Measurements from ENCODE around the gene CCNI.

The CCNI gene

GRCh38 chr4:77003400-77003799, 72.4 kb downstream of the CCNI start:
- Histone ChIP-seq H3K9ac (no peak overlapping the region), H3K36me3 (ENCODE audit: control insufficient read depth, insufficient read depth, low read length) (no peaks in the 10 kb centered on the region), H3K9me3 (ENCODE audit: control insufficient read depth, low read length) (no peaks in the 10 kb centered on the region), H2AFZ (no peak overlapping the region), H3K4me3 (ENCODE audit: low read depth, low read length) (no peak overlapping the region), H3K27me3 (ENCODE audit: control insufficient read depth, insufficient read depth, low read length) (no peaks in the 10 kb centered on the region), H3K79me2 (no peaks in the 10 kb centered on the region), H3K4me2 (ENCODE audit: low read length) (no peak overlapping the region), H3K27ac (no peak overlapping the region), H3K4me1 (peaks cover 7% of the 10 kb centered on the region)
- TF ChIP-seq, protein P1, sequence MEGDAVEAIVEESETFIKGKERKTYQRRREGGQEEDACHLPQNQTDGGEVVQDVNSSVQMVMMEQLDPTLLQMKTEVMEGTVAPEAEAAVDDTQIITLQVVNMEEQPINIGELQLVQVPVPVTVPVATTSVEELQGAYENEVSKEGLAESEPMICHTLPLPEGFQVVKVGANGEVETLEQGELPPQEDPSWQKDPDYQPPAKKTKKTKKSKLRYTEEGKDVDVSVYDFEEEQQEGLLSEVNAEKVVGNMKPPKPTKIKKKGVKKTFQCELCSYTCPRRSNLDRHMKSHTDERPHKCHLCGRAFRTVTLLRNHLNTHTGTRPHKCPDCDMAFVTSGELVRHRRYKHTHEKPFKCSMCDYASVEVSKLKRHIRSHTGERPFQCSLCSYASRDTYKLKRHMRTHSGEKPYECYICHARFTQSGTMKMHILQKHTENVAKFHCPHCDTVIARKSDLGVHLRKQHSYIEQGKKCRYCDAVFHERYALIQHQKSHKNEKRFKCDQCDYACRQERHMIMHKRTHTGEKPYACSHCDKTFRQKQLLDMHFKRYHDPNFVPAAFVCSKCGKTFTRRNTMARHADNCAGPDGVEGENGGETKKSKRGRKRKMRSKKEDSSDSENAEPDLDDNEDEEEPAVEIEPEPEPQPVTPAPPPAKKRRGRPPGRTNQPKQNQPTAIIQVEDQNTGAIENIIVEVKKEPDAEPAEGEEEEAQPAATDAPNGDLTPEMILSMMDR (IDR thresholded peaks at IDR 0.05) = no peak

DNA sequence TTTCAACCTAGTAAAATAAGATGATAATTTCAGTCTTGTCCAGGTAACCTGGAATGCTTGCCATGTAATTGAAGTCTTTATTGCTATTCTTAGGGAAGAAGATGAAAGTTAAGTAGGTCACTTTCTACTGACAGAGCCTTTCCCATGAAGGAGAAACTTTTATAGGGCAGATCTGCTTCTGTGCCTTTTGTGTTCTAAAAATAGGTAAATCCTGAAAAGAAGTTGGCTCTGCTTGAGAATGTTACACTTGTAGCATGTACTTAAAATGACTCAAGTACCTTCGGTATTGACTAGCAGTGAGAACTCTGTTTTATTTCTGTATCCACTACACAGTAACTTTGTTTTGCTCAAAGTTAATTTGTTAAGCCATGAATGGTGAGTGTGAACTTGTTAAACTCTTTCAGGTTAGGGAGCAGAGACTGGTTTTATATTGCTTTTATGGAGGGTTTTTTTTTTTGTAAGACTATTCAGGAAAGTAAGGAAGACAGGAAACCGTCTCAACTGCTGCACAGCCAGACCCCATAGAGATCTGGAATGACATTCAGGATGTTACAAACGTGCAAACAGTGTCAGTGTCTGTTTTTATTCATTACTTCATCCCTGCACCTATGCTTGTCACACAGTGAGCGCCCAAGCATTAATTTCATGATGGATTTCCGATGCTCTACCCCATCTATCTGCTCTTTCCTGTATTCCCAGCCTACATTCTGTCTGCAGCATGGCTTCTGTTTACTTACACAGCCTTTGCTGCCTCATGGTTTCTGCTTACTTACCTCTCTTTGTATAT, 73.3 kb downstream of the CCNI start:
- no peaks in the 10 kb centered on the region for H3K36me3 ChIP-seq (ENCODE audit: control insufficient read depth, insufficient read depth, low read length)
- H3K4me3 ChIP-seq (ENCODE audit: low read depth, low read length) = no peak overlapping the region
- no peak overlapping the region for H3K9ac ChIP-seq
- H3K27ac ChIP-seq = no peak overlapping the region
- TF ChIP-seq, protein P1 (IDR thresholded peaks at IDR 0.05) = no peak
- no peaks in the 10 kb centered on the region for H3K79me2 ChIP-seq
- peak overlapping the region; percentile 8 for H3K4me2 ChIP-seq (ENCODE audit: low read length)
- H3K27me3 ChIP-seq (ENCODE audit: control insufficient read depth, insufficient read depth, low read length) = no peaks in the 10 kb centered on the region
- H3K9me3 ChIP-seq (ENCODE audit: control insufficient read depth, low read length) = no peaks in the 10 kb centered on the region
- H3K4me1 ChIP-seq = peaks cover 7% of the 10 kb centered on the region
- H2AFZ ChIP-seq = no peak overlapping the region

- Histone ChIP-seq H3K79me2 (no peaks in the 10 kb centered on the region), H3K4me1 (peaks cover 7% of the 10 kb centered on the region), H3K9me3 (ENCODE audit: control insufficient read depth, low read length) (no peaks in the 10 kb centered on the region), H2AFZ (no peak overlapping the region), H3K27me3 (ENCODE audit: control insufficient read depth, insufficient read depth, low read length) (no peaks in the 10 kb centered on the region), H3K4me3 (ENCODE audit: low read depth, low read length) (no peak overlapping the region), H3K9ac (no peak overlapping the region), H3K4me2 (ENCODE audit: low read length) (peak overlapping the region; percentile 8), H3K27ac (no peak overlapping the region), H3K36me3 (ENCODE audit: control insufficient read depth, insufficient read depth, low read length) (no peaks in the 10 kb centered on the region)
- TF ChIP-seq, protein P1 (IDR thresholded peaks at IDR 0.05) = no peak
Observed at GRCh38 chr4:77001907-77002306, 73.9 kb downstream of the CCNI start.

DNA sequence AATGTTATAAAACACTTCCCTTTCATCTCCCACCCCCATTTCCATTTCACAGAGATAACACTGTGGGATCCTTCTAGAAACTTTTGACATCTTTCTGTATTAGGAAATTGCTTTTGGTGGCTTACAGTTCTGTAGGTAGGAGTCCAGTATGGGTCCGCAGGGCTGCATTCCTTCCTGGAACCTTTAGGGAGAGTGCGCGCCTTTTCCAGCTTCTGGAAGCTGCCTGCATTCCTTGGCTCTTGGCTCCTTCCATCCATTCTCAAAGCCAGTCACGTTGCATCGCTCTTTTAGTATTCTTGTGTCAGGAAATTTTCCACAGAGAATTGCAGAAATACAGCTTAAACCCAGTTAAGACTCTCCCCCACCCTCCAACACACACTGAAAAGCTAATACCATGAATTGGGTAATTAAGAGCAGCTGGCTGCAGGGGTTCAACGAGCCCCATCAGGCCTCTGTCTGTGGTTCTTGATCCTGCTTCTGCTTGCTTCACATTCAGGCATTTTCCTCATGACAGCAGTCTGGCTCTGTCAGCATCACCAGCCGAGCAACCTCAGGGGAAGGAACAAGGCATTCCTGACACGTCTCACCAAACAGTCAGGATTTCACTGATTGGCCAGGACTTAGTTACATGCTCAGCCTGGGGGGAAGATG, 77.4 kb downstream of the CCNI start:
- no peak overlapping the region for H2AFZ ChIP-seq
- H3K36me3 ChIP-seq (ENCODE audit: control insufficient read depth, insufficient read depth, low read length) = no peaks in the 10 kb centered on the region
- H3K9me3 ChIP-seq (ENCODE audit: control insufficient read depth, low read length) = no peaks in the 10 kb centered on the region
- H3K4me2 ChIP-seq (ENCODE audit: low read length) = no peak overlapping the region
- no peak overlapping the region for H3K9ac ChIP-seq
- no peak overlapping the region for H3K4me3 ChIP-seq (ENCODE audit: low read depth, low read length)
- H3K4me1 ChIP-seq = peaks cover 7% of the 10 kb centered on the region
- H3K79me2 ChIP-seq = no peaks in the 10 kb centered on the region
- TF ChIP-seq, protein P1 (IDR thresholded peaks at IDR 0.05) = no peak
- no peaks in the 10 kb centered on the region for H3K27me3 ChIP-seq (ENCODE audit: control insufficient read depth, insufficient read depth, low read length)
- no peak overlapping the region for H3K27ac ChIP-seq
